Left lung (tissue), 10 donors: Measurements from ENCODE around the gene TUBB4A. TPM values are rescaled to one million over a fixed set of nuclear protein-coding genes. Genes with fewer than 3 reads are reported as not detected.

Source experiments
- ATAC-seq: fragments of 200-7000 bp; cut with Tn5 transposase; one replicate; pipeline ENCODE4 v1.9.1; 2020; ENCODE audit warnings: moderate library complexity
- DNase-seq, 4 donors: peaks; one replicate each; pipeline ENCODE4 v3.0.0-alpha.2; 2013 to 2020
- H3K27ac ChIP-seq, 2 donors: fragments of 200-600 bp; sonication (generic) in 1 of 2; one replicate each; pipeline versions ENCODE4 v1.5.0 to v1.8.0; 2020 to 2021
- H3K27me3 ChIP-seq, 2 donors: fragments of 200-600 bp; sonication (generic) in 1 of 2; one replicate each; pipeline versions ENCODE4 v1.5.0 to v1.8.0; 2020 to 2021
- H3K36me3 ChIP-seq, 2 donors: fragments of 200-600 bp; sonication (generic) in 1 of 2; one replicate each; pipeline versions ENCODE4 v1.5.0 to v1.8.0; 2020 to 2021
- H3K4me1 ChIP-seq, 2 donors: fragments of 200-600 bp; one replicate each; pipeline ENCODE4 v1.8.0; 2021
- H3K4me3 ChIP-seq, 2 donors: fragments of 200-600 bp; sonication (generic) in 1 of 2; one replicate each; pipeline versions ENCODE4 v1.5.0 to v1.8.0; 2020 to 2021; ENCODE audit warnings: mild to moderate bottlenecking in 1 of 2
- H3K9me3 ChIP-seq, 2 donors: fragments of 200-600 bp; sonication (generic) in 1 of 2; one replicate each; pipeline versions ENCODE4 v1.5.0 to v1.8.0; 2020 to 2021
- intact Hi-C, 2 donors: fragments of 100-400 bp; cut with DNase I; formaldehyde crosslinking; loops; one replicate each; pipeline versions ENCODE4 v1.11.2 to v1.14.2; 2022
- polyA plus RNA-seq, 6 donors: library from polyadenylated mRNA; unstranded; fragments of 120-200 nt; gene quantifications; one replicate each; pipeline ENCODE4 v1.2.1, GENCODE V29; 2013; ENCODE audit not compliant: insufficient read length in 6 of 6
- total RNA-seq, 2 donors: library from RNA; stranded (reverse); fragmentation: NEBNext Ultra II Directional; extraction: Animal tissue kit (Norgen Biotek cat#: 25700); gene quantifications; one replicate each; pipeline ENCODE4 v1.2.1, GENCODE V29; 2021
- TF ChIP-seq, protein P1 (sequence below), 2 donors: fragments of 200-600 bp; sonication (generic) in 1 of 2; IDR thresholded peaks; one replicate each; pipeline versions ENCODE4 v1.5.0 to v1.8.0; 2021; ENCODE audit warnings: antibody characterized with exemption in 2 of 2
- donor health status: DM: no; HTN: yes; CAD: no.
- donor health status: DM: no; HTN: no; CAD: no.

Gene TUBB4A
- total and polyA plus RNA-seq, 8 donors, result 0.35 to 5.9 (median 4.3) TPM

DNA sequence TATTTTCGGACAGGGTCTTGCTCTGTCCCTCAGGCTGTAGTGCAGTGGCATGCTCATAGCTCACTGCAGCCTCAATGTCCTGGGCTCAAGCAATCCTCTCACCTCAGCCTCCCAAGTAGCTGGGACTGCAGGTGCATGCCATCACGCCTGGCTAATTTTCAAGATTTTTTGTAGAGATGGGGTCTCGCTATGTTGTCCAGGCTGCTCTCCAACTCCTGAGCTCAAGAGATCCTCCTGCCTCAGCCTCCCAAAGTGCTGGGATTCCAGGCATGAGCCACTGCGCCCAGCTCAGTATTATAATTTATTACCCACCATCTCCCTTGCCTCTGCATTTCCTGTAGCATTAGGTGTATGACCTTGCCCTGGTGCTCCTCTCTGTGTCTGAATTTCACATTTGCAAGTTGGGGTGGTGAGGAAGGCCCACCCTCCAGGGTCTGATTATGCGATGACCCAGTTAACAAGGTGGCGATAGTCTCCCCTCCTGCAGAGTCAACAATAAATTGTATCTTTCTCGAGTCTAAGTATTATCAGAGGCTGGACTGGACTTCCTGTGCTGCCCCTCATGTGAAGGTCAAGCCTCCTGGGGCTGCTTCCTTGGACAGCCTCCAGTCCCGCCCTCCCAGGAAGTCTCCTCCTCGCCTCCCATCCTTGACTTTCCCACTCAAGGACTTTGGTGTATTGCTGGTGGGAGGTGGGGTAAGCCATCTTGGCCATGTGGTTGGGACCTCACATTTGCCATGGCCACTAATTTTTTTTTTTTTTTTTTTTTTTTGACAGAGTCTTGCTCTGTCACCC, 1.5 kb upstream of the TUBB4A start:
- no peak for DNase-seq
- intact Hi-C loops, result no loop called here
- Histone ChIP-seq H3K4me3 (no peak overlapping the region), H3K36me3 (no peaks in the 10 kb centered on the region), H3K27ac (no peak overlapping the region), H3K9me3 (no peaks in the 10 kb centered on the region), H3K4me1 (peaks cover 6 to 11% of the 10 kb centered on the region in 2 donors), H3K27me3 (peaks cover 23 to 58% of the 10 kb centered on the region in 2 donors)
- TF ChIP-seq, protein P1, sequence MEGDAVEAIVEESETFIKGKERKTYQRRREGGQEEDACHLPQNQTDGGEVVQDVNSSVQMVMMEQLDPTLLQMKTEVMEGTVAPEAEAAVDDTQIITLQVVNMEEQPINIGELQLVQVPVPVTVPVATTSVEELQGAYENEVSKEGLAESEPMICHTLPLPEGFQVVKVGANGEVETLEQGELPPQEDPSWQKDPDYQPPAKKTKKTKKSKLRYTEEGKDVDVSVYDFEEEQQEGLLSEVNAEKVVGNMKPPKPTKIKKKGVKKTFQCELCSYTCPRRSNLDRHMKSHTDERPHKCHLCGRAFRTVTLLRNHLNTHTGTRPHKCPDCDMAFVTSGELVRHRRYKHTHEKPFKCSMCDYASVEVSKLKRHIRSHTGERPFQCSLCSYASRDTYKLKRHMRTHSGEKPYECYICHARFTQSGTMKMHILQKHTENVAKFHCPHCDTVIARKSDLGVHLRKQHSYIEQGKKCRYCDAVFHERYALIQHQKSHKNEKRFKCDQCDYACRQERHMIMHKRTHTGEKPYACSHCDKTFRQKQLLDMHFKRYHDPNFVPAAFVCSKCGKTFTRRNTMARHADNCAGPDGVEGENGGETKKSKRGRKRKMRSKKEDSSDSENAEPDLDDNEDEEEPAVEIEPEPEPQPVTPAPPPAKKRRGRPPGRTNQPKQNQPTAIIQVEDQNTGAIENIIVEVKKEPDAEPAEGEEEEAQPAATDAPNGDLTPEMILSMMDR (IDR thresholded peaks at IDR 0.05), result no peak
- ATAC-seq, result no peak

DNA sequence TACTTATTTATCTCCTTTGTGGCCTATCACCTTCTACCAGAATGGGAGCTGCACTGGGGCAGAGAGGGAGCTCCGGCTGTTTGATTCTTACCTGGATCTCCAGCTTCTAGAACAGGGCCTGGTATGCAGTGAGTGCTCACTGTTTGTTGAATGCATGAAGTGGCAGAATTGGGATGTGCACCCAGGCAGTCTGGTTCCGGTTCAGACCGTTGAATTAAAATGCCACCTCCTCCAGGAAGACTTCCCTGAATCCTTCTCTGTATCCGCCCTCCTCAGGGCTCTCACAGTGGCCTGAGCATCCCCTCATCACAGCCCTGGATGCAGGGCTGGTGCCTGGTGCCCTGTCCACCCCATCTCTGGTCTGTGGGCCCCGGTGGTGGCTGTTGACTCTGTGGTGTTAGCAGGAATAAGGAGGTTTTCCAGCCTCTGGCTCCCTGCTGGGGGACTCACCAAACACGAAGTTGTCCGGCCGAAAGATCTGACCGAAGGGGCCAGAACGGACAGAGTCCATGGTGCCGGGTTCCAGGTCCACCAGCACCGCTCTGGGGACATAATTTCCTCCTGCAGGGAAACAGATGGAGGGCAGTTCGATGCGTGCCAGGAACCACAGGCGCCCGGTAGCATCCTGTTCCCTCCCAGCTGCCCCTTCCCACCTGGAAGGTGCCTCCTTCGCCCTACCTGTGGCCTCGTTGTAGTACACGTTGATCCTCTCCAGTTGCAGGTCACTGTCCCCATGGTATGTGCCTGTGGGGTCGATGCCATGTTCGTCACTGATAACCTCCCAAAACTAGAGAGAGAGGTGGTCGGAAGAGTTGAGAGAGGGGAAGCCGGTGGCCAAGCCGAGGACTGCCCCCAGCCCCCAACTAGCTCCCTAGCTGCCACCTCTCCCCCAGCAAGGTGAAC, 1.0 kb downstream of the TUBB4A start:
- Histone ChIP-seq H3K36me3 (no peaks in the 10 kb centered on the region), H3K27me3 (peaks cover 23 to 58% of the 10 kb centered on the region in 2 donors), H3K4me1 (peaks cover 6 to 11% of the 10 kb centered on the region in 2 donors), H3K27ac (no peak overlapping the region), H3K9me3 (no peaks in the 10 kb centered on the region), H3K4me3 (no peak overlapping the region)
- intact Hi-C loops, result no loop called here
- no peak for ATAC-seq
- DNase-seq, result no peak
- TF ChIP-seq, protein P1 (IDR thresholded peaks at IDR 0.05), result no peak

DNA sequence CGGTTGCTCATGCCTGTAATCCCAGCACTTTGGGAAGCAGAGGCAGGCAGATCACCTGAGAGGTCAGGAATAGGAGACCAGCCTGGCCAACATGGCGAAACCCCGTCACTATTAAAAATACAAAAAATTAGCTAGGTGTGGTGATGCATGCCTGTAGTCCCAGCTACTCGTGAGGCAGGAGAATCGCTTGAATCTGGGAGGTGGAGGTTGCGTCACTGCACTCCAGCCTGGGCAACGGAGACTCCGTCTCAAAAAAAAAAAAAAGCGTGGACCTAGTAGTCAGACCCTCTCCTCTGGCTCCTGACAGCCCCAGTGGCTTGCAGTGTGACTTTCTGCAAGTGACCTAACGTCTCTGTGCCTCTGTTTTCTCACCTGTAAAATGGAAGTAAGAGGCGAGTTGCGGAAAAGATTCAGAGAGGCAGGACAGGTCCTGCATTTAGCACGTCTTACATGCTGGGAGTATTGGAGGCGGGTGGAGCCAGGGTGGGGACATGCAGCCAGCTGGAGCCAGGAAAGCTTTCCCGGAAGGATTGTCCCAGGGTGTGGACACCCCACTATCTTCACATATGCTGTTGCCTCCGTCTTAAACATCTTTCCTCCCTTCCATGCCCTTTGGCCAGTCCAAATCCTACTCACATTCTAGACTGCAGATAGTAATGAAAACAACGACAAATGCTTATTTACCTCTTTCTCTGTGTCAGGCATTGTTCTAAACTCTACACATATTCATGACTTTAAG, 2.9 kb downstream of the TUBB4A start:
- no peak for ATAC-seq
- no peak for DNase-seq
- no peaks in the 10 kb centered on the region for H3K9me3 ChIP-seq
- peaks cover 23 to 55% of the 10 kb centered on the region in 2 donors for H3K27me3 ChIP-seq
- no peak overlapping the region for H3K4me3 ChIP-seq
- H3K36me3 ChIP-seq, result no peaks in the 10 kb centered on the region
- intact Hi-C loops, result no loop called here
- TF ChIP-seq, protein P1 (IDR thresholded peaks at IDR 0.05), result no peak
- H3K4me1 ChIP-seq, result peaks cover 6 to 11% of the 10 kb centered on the region in 2 donors
- no peak overlapping the region for H3K27ac ChIP-seq

DNA sequence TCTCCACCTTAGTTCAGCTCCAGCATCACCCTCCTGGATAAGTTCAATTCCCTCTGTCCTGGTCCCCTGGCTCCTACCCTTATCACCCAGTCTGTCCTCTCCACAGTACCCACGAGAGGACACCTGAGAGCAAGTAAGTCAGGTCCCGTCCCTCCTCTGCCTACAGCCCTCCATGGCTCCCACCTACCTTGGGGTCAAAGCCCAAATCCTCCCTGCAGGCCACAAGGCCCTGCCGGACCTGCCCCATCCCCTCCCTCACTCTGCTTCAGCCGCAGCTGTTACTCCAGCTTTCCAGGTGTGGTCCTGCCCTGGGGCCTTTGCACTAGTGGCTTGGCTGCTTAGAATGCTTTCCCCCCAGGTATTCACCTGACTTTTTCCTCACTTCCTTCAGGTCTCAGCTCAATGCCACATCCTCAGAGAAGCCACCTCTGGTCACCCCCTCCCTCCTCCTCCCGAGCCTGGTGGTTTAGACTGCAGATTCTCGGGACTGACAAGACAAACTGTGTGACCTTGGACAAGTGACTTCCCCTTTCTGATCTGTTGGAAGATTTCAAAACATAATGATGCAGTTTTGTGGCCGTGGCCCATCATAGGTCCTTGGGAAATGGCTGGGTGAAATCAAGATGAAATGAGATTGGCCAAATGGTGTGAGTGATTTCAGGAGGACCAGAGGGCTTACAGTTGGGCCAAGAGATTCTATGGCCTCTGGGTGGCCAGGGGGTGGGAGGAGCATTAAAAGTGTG, 3.6 kb downstream of the TUBB4A start:
- TF ChIP-seq, protein P1 (IDR thresholded peaks at IDR 0.05), result no peak
- no peak for ATAC-seq
- intact Hi-C loops, result no loop called here

More for the DNA sequence above, 3.6 kb downstream of the TUBB4A start:
- Histone ChIP-seq H3K4me1 (peaks cover 6 to 11% of the 10 kb centered on the region in 2 donors), H3K4me3 (no peak overlapping the region), H3K27me3 (peaks cover 23 to 47% of the 10 kb centered on the region in 2 donors), H3K9me3 (no peaks in the 10 kb centered on the region), H3K36me3 (no peaks in the 10 kb centered on the region), H3K27ac (no peak overlapping the region)
- DNase-seq, result no peak
